A673 (cell line): ENCODE measurements around the gene CNN1. TPM values are rescaled to one million over a fixed set of nuclear protein-coding genes. Genes with fewer than 3 reads are reported as not detected.

Source experiments
- BruUV-seq: library from RNA; stranded (reverse); fragments of 400-500 nt; replicated peaks from 2 replicates; lab custom pipeline; 2021; lab: Mats Ljungman, UMichigan
- CTCF ChIA-PET: fragments of 300-600 bp; sonication (Branson Sonifier 250); formaldehyde crosslinking; loops from one replicate; lab custom pipeline; 2022; ENCODE audit warnings: antibody characterized with exemption; lab: Charles Lee
- POLR2A ChIA-PET: fragments of 300-600 bp; sonication (Branson Sonifier 250); formaldehyde crosslinking; loops from one replicate; lab custom pipeline; 2022; ENCODE audit warnings: antibody characterized with exemption; ENCODE audit not compliant: low non-redundant PET; lab: Charles Lee
- DNase-seq: peaks from one replicate; pipeline ENCODE4 v3.0.0-alpha.2; 2015; ENCODE audit warnings: low spot score
- H3K27ac ChIP-seq: fragments of 200-600 bp; sonication (generic); 2 replicates; pipeline ENCODE4 v1.5.1; 2016; ENCODE audit warnings: mixed run types, low read depth, mild to moderate bottlenecking, mixed read lengths, antibody characterized with exemption, low read length; ENCODE audit not compliant: poor library complexity, severe bottlenecking
- H3K27me3 ChIP-seq: fragments of 200-600 bp; sonication (generic); replicated peaks from 2 replicates; pipeline ENCODE4 v1.6.1; 2017; ENCODE audit warnings: mixed run types, low read depth, mild to moderate bottlenecking, mixed read lengths, antibody characterized with exemption, low read length; ENCODE audit not compliant: insufficient read depth, poor library complexity
- H3K36me3 ChIP-seq: fragments of 200-600 bp; sonication (generic); 2 replicates; pipeline ENCODE4 v1.6.1; 2016; ENCODE audit warnings: mixed run types, mild to moderate bottlenecking, mixed read lengths, antibody characterized with exemption, low read length; ENCODE audit not compliant: insufficient read depth, poor library complexity, severe bottlenecking
- H3K4me1 ChIP-seq: fragments of 200-600 bp; sonication (generic); 2 replicates; pipeline ENCODE4 v1.6.1; 2017; ENCODE audit warnings: mixed run types, mild to moderate bottlenecking, mixed read lengths, antibody characterized with exemption, low read length; ENCODE audit not compliant: insufficient read depth, poor library complexity, severe bottlenecking
- H3K4me3 ChIP-seq: fragments of 200-600 bp; sonication (generic); 2 replicates; pipeline ENCODE4 v1.5.1; 2016; ENCODE audit warnings: low read depth, mixed run types, mild to moderate bottlenecking, mixed read lengths, low read length; ENCODE audit not compliant: poor library complexity, severe bottlenecking
- H3K9me3 ChIP-seq: fragments of 200-600 bp; sonication (generic); 2 replicates; pipeline ENCODE4 v1.6.1; 2016; ENCODE audit warnings: mixed run types, low read depth, mild to moderate bottlenecking, mixed read lengths, antibody characterized with exemption, low read length; ENCODE audit not compliant: poor library complexity, severe bottlenecking
- EZH2 ChIP-seq: fragments of 200-600 bp; sonication (generic); IDR thresholded peaks from 2 replicates; pipeline ENCODE4 v1.6.1; 2017; ENCODE audit warnings: borderline replicate concordance, low read depth, mild to moderate bottlenecking, mixed read lengths, antibody characterized with exemption, low read length; ENCODE audit not compliant: poor library complexity, severe bottlenecking
- intact Hi-C: fragments of 100-400 bp; cut with micrococcal nuclease; formaldehyde crosslinking; loops from one replicate; pipeline ENCODE4 v1.10.0; 2022; ENCODE audit not compliant: unreplicated experiment
- total RNA-seq: library from RNA; stranded (reverse); gene quantifications from 2 replicates; pipeline ENCODE4 v1.2.3, GENCODE V29; 2021
- TF ChIP-seq, protein P1 (sequence below): fragments of 300-800, 200-600 bp; sonication (generic); conservative IDR thresholded peaks from 2 replicates; pipeline ENCODE4 v1.5.1; 2017; ENCODE audit warnings: low read depth, mild to moderate bottlenecking, antibody characterized with exemption, low read length, moderate library complexity, mixed read lengths

Gene CNN1
- total RNA-seq, 1 experiment from 2014 or later = 0.60 TPM

DNA sequence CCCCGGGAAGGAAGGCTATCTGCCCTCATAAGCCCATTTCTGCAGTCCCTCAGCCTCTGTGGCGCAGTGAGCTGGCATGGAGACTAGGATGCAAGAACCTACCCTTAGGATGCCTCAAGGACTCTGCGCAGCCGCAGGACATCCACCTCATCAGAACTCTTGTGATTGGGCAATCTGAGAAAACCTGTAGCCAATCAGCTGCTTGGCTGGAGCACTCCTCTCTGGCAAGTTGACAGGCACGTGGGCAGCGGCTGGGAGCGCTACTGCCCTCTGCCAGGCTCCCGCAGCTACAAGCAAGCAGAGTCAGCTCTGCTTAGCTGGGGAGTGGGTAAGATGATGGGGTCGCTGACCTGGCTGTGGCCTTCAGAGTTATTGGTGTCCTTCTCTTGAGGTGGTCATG is 8.2 kb upstream of the CNN1 start:
- ChIA-PET POLR2A (interaction anchor here (0.7 to 0.8 kb wide), 2 partner anchors 11 to 15 kb away, joined by 3 read pairs; no protein-coding TSS in a partner anchor), CTCF (interaction anchor here (0.7 kb wide), 1 partner anchor 15 kb away, joined by 4 read pairs; no protein-coding TSS in a partner anchor)
- H3K4me3 ChIP-seq = no peak overlapping the region
- no peaks in the 10 kb centered on the region for H3K27me3 ChIP-seq
- intact Hi-C loops = no loop called here
- no TSS peak for BruUV-seq
- TF ChIP-seq, protein P1, sequence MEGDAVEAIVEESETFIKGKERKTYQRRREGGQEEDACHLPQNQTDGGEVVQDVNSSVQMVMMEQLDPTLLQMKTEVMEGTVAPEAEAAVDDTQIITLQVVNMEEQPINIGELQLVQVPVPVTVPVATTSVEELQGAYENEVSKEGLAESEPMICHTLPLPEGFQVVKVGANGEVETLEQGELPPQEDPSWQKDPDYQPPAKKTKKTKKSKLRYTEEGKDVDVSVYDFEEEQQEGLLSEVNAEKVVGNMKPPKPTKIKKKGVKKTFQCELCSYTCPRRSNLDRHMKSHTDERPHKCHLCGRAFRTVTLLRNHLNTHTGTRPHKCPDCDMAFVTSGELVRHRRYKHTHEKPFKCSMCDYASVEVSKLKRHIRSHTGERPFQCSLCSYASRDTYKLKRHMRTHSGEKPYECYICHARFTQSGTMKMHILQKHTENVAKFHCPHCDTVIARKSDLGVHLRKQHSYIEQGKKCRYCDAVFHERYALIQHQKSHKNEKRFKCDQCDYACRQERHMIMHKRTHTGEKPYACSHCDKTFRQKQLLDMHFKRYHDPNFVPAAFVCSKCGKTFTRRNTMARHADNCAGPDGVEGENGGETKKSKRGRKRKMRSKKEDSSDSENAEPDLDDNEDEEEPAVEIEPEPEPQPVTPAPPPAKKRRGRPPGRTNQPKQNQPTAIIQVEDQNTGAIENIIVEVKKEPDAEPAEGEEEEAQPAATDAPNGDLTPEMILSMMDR = peak; percentile 58
- no peak for TF ChIP-seq EZH2
- no peaks in the 10 kb centered on the region for H3K9me3 ChIP-seq
- DNase-seq = peak; percentile 94
- H3K36me3 ChIP-seq = no peaks in the 10 kb centered on the region
- H3K4me1 ChIP-seq = peaks cover 6% of the 10 kb centered on the region
- H3K27ac ChIP-seq = no peak overlapping the region

DNA sequence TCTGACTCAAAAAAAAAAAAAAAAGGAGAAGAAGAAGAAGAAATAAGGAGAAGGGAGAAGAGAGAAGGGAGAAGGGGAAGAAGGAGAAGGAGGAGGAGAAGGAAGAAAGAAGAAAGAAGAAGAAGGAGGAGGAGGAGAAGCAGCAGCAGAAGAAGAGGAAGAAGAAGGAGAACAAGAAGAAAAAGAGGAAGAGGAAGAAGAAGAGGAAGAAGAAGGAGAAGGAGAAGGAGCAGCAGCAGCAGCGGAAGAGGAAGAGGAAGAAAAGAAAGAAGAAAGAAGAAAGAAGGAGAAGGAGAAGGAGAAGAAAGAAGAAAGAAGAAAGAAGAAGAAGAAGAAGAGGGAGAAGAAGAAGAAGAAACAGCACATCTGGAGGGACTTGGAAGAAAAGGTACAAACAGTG is 4.1 kb upstream of the CNN1 start:
- TF ChIP-seq EZH2 = no peak
- TF ChIP-seq, protein P1 = no peak
- Histone ChIP-seq H3K36me3 (no peaks in the 10 kb centered on the region), H3K27me3 (no peaks in the 10 kb centered on the region), H3K4me3 (no peak overlapping the region), H3K9me3 (no peaks in the 10 kb centered on the region), H3K4me1 (peaks cover 2% of the 10 kb centered on the region), H3K27ac (no peak overlapping the region)
- CTCF ChIA-PET = no interaction called here
- intact Hi-C loops = no loop called here
- POLR2A ChIA-PET = no interaction called here
- no TSS peak for BruUV-seq
- DNase-seq = no peak

DNA sequence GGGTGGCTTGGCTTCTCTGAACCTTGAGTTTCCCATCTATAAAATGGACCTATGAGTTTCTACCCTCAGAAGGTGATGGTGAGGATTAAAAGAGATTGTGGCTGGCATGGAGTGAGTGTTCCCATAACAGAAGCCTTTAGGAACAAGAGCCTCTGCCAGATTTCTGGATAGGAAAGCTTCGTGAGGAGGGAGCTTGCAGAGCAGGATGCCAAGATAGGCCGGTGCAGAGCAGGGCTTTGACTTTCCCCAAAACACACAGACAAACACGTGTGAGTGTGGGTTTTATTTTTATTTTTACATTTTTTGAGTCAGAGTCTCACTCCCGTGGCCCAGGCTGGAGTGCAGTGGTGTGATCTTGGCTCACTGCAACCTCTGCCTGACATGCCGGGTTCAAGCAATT is 3.7 kb upstream of the CNN1 start:
- CTCF ChIA-PET = no interaction called here
- Histone ChIP-seq H3K4me1 (peaks cover 6% of the 10 kb centered on the region), H3K4me3 (no peak overlapping the region), H3K9me3 (no peaks in the 10 kb centered on the region), H3K27me3 (no peaks in the 10 kb centered on the region), H3K27ac (no peak overlapping the region), H3K36me3 (no peaks in the 10 kb centered on the region)
- DNase-seq = no peak
- intact Hi-C loops = no loop called here
- BruUV-seq = no TSS peak
- TF ChIP-seq, protein P1 = no peak
- TF ChIP-seq EZH2 = no peak
- POLR2A ChIA-PET = no interaction called here
